Liver (tissue), 9 donors: ENCODE results near the gene MUC21. TPM values are rescaled to one million over a fixed set of nuclear protein-coding genes. Genes with fewer than 3 reads are reported as not detected.

Experiments
- DNase-seq: peaks from one replicate; pipeline ENCODE4 v3.0.0-alpha.2; 2017; ENCODE audit warnings: low spot score
- H3K27ac ChIP-seq, 2 donors: one replicate each; pipeline ENCODE4 v1.7.0; 2013; ENCODE audit warnings: inconsistent platforms in 2 of 2, low read length in 2 of 2, control low read depth in 1 of 2, low read depth in 1 of 2, mild to moderate bottlenecking in 1 of 2
- H3K27me3 ChIP-seq, 4 donors: one replicate each; pipeline versions ENCODE4 v1.6.1 to v1.7.0; 2013; ENCODE audit warnings: low read length in 3 of 4, inconsistent platforms in 1 of 4, mild to moderate bottlenecking in 1 of 4, moderate library complexity in 1 of 4; ENCODE audit not compliant: control insufficient read depth in 4 of 4, insufficient read depth in 4 of 4
- H3K36me3 ChIP-seq, 4 donors: one replicate each; pipeline versions ENCODE4 v1.6.1 to v1.7.0; 2013; ENCODE audit warnings: low read length in 3 of 4, mild to moderate bottlenecking in 3 of 4, low read depth in 1 of 4, moderate library complexity in 1 of 4; ENCODE audit not compliant: control insufficient read depth in 4 of 4, insufficient read depth in 3 of 4
- H3K4me1 ChIP-seq, 4 donors: one replicate each; pipeline versions ENCODE4 v1.6.1 to v1.7.0; 2013; ENCODE audit warnings: low read length in 3 of 4, mild to moderate bottlenecking in 3 of 4, moderate library complexity in 1 of 4; ENCODE audit not compliant: control insufficient read depth in 4 of 4, insufficient read depth in 4 of 4
- H3K4me3 ChIP-seq, 3 donors: one replicate each; pipeline versions ENCODE4 v1.6.1 to v1.7.0; 2013; ENCODE audit warnings: low read length in 3 of 3, control low read depth in 1 of 3, low read depth in 1 of 3, mild to moderate bottlenecking in 1 of 3
- H3K9ac ChIP-seq, 2 donors: one replicate each; pipeline ENCODE4 v1.7.0; 2013; ENCODE audit warnings: low read length in 2 of 2, mild to moderate bottlenecking in 2 of 2, moderate library complexity in 2 of 2, control low read depth in 1 of 2, low read depth in 1 of 2
- H3K9me3 ChIP-seq, 4 donors: one replicate each; pipeline versions ENCODE4 v1.6.1 to v1.7.0; 2013; ENCODE audit warnings: low read length in 3 of 4; ENCODE audit not compliant: control insufficient read depth in 4 of 4
- EGR1 ChIP-seq, 2 donors: IDR thresholded peaks; 2 replicates each; pipeline ENCODE4 v1.6.1; 2016 to 2018; ENCODE audit warnings: antibody characterized with exemption in 2 of 2, low read depth in 2 of 2
- FOXA1 ChIP-seq: IDR thresholded peaks from 2 replicates; pipeline ENCODE4 v1.6.1; 2016; ENCODE audit warnings: antibody characterized with exemption
- FOXA2 ChIP-seq: IDR thresholded peaks from 2 replicates; pipeline ENCODE4 v1.6.1; 2016; ENCODE audit warnings: antibody characterized with exemption
- GABPA ChIP-seq, 2 donors: IDR thresholded peaks in 1 of 2; conservative IDR thresholded peaks in 1 of 2; 2 replicates each; pipeline ENCODE4 v1.6.1; 2016; ENCODE audit warnings: antibody characterized with exemption in 2 of 2, mild to moderate bottlenecking in 1 of 2, moderate library complexity in 1 of 2
- HNF4A ChIP-seq, 2 donors: conservative IDR thresholded peaks; 2 replicates each; pipeline ENCODE4 v1.6.1; 2016; ENCODE audit warnings: antibody characterized with exemption in 2 of 2, mild to moderate bottlenecking in 2 of 2
- HNF4G ChIP-seq: IDR thresholded peaks from 2 replicates; pipeline ENCODE4 v1.6.1; 2016; ENCODE audit warnings: antibody characterized with exemption
- JUND ChIP-seq, 2 donors: IDR thresholded peaks; 2 replicates each; pipeline ENCODE4 v1.6.1; 2016; ENCODE audit warnings: antibody characterized with exemption in 2 of 2
- NR2F2 ChIP-seq: IDR thresholded peaks from 2 replicates; pipeline ENCODE4 v1.6.1; 2016; ENCODE audit warnings: antibody characterized with exemption
- RAD21 ChIP-seq, 2 donors: IDR thresholded peaks; 2 replicates each; pipeline ENCODE4 v1.6.1; 2016; ENCODE audit warnings: antibody characterized with exemption in 2 of 2, mild to moderate bottlenecking in 2 of 2
- RXRA ChIP-seq, 2 donors: IDR thresholded peaks; 2 replicates each; pipeline ENCODE4 v1.6.1; 2017 to 2018; ENCODE audit warnings: antibody characterized with exemption in 2 of 2, mild to moderate bottlenecking in 1 of 2
- TAF1 ChIP-seq: conservative IDR thresholded peaks from 2 replicates; pipeline ENCODE4 v1.6.1; 2016; ENCODE audit warnings: antibody characterized with exemption, mild to moderate bottlenecking
- YY1 ChIP-seq: IDR thresholded peaks from 2 replicates; pipeline ENCODE4 v1.6.1; 2016; ENCODE audit warnings: antibody characterized with exemption, mild to moderate bottlenecking
- WGBS: extraction: QIAGEN DNeasy Blood & Tissue Kit; methylation state at CpG from one replicate; pipeline ENCODE4 v1.1.7; 2013; 5-methylcytosine and 5-hydroxymethylcytosine counted together
- polyA plus RNA-seq, 2 donors: library from polyadenylated mRNA; stranded (reverse) in 1 of 2; unstranded in 1 of 2; fragments of 200-250 nt in 1 of 2; fragments of >200 nt in 1 of 2; fragmentation: Nextera tagmentation in 1 of 2; extraction: Ambion mirVana in 1 of 2; gene quantifications; one replicate each; pipeline versions ENCODE4 v1.2.1 to v1.2.3, GENCODE V29; 2013 to 2015
- total RNA-seq, 2 donors: library from RNA; depleted of rRNA; stranded (reverse); fragments of >200 nt; gene quantifications; one replicate each; pipeline ENCODE4 v1.2.3, GENCODE V29; 2014
- TF ChIP-seq, protein P1 (sequence below): IDR thresholded peaks from 2 replicates; pipeline ENCODE4 v1.6.1; 2016; ENCODE audit warnings: antibody characterized with exemption
- TF ChIP-seq, protein P2 (sequence below): fragments of 150-350 bp; IDR thresholded peaks from 2 replicates; pipeline ENCODE4 v1.5.1; 2017; ENCODE audit warnings: improper control_type of control experiment, low read depth, low read length; ENCODE audit not compliant: missing input control
- TF ChIP-seq, protein P3 (sequence below): IDR thresholded peaks from 2 replicates; pipeline ENCODE4 v1.6.1; 2016; ENCODE audit warnings: antibody characterized with exemption
- TF ChIP-seq, protein P4 (sequence below): IDR thresholded peaks from 2 replicates; pipeline ENCODE4 v1.6.1; 2016; ENCODE audit warnings: antibody characterized with exemption
- TF ChIP-seq, protein P5 (sequence below): IDR thresholded peaks from 2 replicates; pipeline ENCODE4 v1.6.1; 2016; ENCODE audit warnings: antibody characterized with exemption, mild to moderate bottlenecking
- donor health status: healthy.
- donor health status: healthy.
- donor health status: healthy.
- donor health status: healthy.
- donor health status: healthy.

MUC21 gene
- total and polyA plus RNA-seq, 4 donors = 0.02 TPM; not detected in 3

DNA sequence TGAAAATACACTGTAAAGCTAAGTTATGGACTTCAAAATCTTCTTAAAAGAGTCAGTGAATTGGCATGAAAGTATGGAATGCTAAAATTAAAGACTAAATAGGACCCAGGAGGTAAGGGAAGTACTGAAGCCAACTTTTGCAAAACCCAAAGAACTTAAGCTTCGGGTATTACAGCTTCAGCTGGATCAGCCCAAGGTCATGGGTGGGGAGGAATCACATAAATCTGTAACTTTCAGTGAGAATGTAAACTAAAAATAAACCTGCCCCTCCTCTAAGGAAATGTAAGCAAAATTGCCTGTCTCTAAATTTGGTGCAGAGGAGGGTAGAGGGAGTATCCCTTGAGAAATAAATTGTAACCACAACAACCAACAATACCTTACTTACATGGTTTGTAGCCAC lies 4.4 kb upstream of the MUC21 start:
- H3K9me3 ChIP-seq = no peaks in the 10 kb centered on the region
- no peak for DNase-seq
- no peak overlapping the region for H3K4me3 ChIP-seq
- no peaks in the 10 kb centered on the region for H3K27me3 ChIP-seq
- no peak overlapping the region for H3K27ac ChIP-seq
- peaks cover 0 to 8% (median 0%) of the 10 kb centered on the region in 4 donors for H3K4me1 ChIP-seq
- H3K9ac ChIP-seq = no peak overlapping the region
- 53% methylated on average over 1 of the region's 1 CpG for WGBS
- TF ChIP-seq NR2F2 (no peak), HNF4G (no peak), TAF1 (no peak), RAD21 (IDR thresholded peaks at IDR 0.05) (no peak), GABPA (IDR thresholded peaks at IDR 0.05 in 1 of 2, conservative IDR thresholded peaks at IDR 0.05 in 1 of 2) (no peak), RXRA (IDR thresholded peaks at IDR 0.05) (no peak), JUND (IDR thresholded peaks at IDR 0.05) (no peak), FOXA2 (no peak), EGR1 (IDR thresholded peaks at IDR 0.05; ENCODE audit: low read depth in 2 of 2) (no peak), FOXA1 (no peak), YY1 (no peak), HNF4A (conservative IDR thresholded peaks at IDR 0.05) (no peak)
- TF ChIP-seq, protein P1, sequence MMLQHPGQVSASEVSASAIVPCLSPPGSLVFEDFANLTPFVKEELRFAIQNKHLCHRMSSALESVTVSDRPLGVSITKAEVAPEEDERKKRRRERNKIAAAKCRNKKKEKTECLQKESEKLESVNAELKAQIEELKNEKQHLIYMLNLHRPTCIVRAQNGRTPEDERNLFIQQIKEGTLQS = no peak
- TF ChIP-seq, protein P2, sequence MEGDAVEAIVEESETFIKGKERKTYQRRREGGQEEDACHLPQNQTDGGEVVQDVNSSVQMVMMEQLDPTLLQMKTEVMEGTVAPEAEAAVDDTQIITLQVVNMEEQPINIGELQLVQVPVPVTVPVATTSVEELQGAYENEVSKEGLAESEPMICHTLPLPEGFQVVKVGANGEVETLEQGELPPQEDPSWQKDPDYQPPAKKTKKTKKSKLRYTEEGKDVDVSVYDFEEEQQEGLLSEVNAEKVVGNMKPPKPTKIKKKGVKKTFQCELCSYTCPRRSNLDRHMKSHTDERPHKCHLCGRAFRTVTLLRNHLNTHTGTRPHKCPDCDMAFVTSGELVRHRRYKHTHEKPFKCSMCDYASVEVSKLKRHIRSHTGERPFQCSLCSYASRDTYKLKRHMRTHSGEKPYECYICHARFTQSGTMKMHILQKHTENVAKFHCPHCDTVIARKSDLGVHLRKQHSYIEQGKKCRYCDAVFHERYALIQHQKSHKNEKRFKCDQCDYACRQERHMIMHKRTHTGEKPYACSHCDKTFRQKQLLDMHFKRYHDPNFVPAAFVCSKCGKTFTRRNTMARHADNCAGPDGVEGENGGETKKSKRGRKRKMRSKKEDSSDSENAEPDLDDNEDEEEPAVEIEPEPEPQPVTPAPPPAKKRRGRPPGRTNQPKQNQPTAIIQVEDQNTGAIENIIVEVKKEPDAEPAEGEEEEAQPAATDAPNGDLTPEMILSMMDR = no peak
- TF ChIP-seq, protein P3, sequence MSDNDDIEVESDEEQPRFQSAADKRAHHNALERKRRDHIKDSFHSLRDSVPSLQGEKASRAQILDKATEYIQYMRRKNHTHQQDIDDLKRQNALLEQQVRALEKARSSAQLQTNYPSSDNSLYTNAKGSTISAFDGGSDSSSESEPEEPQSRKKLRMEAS = no peak
- TF ChIP-seq, protein P4, sequence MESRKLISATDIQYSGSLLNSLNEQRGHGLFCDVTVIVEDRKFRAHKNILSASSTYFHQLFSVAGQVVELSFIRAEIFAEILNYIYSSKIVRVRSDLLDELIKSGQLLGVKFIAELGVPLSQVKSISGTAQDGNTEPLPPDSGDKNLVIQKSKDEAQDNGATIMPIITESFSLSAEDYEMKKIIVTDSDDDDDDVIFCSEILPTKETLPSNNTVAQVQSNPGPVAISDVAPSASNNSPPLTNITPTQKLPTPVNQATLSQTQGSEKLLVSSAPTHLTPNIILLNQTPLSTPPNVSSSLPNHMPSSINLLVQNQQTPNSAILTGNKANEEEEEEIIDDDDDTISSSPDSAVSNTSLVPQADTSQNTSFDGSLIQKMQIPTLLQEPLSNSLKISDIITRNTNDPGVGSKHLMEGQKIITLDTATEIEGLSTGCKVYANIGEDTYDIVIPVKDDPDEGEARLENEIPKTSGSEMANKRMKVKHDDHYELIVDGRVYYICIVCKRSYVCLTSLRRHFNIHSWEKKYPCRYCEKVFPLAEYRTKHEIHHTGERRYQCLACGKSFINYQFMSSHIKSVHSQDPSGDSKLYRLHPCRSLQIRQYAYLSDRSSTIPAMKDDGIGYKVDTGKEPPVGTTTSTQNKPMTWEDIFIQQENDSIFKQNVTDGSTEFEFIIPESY = no peak
- TF ChIP-seq, protein P5, sequence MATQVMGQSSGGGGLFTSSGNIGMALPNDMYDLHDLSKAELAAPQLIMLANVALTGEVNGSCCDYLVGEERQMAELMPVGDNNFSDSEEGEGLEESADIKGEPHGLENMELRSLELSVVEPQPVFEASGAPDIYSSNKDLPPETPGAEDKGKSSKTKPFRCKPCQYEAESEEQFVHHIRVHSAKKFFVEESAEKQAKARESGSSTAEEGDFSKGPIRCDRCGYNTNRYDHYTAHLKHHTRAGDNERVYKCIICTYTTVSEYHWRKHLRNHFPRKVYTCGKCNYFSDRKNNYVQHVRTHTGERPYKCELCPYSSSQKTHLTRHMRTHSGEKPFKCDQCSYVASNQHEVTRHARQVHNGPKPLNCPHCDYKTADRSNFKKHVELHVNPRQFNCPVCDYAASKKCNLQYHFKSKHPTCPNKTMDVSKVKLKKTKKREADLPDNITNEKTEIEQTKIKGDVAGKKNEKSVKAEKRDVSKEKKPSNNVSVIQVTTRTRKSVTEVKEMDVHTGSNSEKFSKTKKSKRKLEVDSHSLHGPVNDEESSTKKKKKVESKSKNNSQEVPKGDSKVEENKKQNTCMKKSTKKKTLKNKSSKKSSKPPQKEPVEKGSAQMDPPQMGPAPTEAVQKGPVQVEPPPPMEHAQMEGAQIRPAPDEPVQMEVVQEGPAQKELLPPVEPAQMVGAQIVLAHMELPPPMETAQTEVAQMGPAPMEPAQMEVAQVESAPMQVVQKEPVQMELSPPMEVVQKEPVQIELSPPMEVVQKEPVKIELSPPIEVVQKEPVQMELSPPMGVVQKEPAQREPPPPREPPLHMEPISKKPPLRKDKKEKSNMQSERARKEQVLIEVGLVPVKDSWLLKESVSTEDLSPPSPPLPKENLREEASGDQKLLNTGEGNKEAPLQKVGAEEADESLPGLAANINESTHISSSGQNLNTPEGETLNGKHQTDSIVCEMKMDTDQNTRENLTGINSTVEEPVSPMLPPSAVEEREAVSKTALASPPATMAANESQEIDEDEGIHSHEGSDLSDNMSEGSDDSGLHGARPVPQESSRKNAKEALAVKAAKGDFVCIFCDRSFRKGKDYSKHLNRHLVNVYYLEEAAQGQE = no peak
- H3K36me3 ChIP-seq = no peaks in the 10 kb centered on the region

DNA sequence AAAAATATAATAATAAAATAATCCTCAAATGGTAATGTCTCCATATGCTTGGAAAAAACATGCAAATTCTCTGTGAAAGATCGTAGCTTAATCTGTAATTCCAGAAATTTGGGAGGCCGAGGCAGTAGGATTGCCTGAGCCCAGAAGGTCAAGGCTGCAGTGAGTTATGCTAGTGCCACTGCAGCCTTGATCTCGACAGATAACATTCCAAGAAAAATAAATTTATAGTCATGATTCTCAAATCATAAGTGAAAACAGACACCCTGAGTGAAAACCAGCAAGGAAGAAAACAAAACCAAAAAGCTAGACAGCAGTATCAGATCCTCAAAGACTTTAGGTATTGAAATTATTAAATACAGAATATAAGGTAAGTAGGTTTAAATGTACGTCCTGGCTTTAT lies 3.8 kb upstream of the MUC21 start:
- Histone ChIP-seq H3K36me3 (no peaks in the 10 kb centered on the region), H3K9ac (no peak overlapping the region), H3K9me3 (no peaks in the 10 kb centered on the region), H3K4me1 (peaks cover 0 to 8% (median 0%) of the 10 kb centered on the region in 4 donors), H3K27me3 (no peaks in the 10 kb centered on the region), H3K4me3 (no peak overlapping the region), H3K27ac (no peak overlapping the region)
- 72% methylated on average over 4 of the region's 4 CpGs for WGBS
- DNase-seq = no peak
- TF ChIP-seq, protein P1 = no peak
- TF ChIP-seq HNF4G (no peak), JUND (IDR thresholded peaks at IDR 0.05) (no peak), EGR1 (IDR thresholded peaks at IDR 0.05; ENCODE audit: low read depth in 2 of 2) (no peak), TAF1 (no peak), RAD21 (IDR thresholded peaks at IDR 0.05) (no peak), NR2F2 (no peak), RXRA (IDR thresholded peaks at IDR 0.05) (no peak), FOXA2 (no peak), HNF4A (conservative IDR thresholded peaks at IDR 0.05) (no peak)
- TF ChIP-seq, protein P2 = no peak
- TF ChIP-seq, protein P4 = no peak
